Sigmoid colon (tissue), 7 donors: ENCODE results near the gene FBP2. TPM values are rescaled to one million over a fixed set of nuclear protein-coding genes. Genes with fewer than 3 reads are reported as not detected.

Source experiments
- DNase-seq: peaks from one replicate; pipeline ENCODE4 v3.0.0-alpha.2; 2019
- H3K27ac ChIP-seq, 4 donors: fragments of 200-600 bp; sonication (generic); one replicate each; pipeline ENCODE4 v1.5.1; 2016 to 2019; ENCODE audit warnings: mild to moderate bottlenecking in 1 of 4
- H3K27me3 ChIP-seq, 3 donors: fragments of 200-600 bp; sonication (generic); one replicate each; pipeline ENCODE4 v1.5.1; 2019; ENCODE audit warnings: mild to moderate bottlenecking in 1 of 3
- H3K36me3 ChIP-seq, 4 donors: fragments of 200-600 bp; sonication (generic); one replicate each; pipeline ENCODE4 v1.5.1; 2016 to 2019
- H3K4me1 ChIP-seq, 4 donors: fragments of 200-600 bp; sonication (generic); one replicate each; pipeline ENCODE4 v1.5.1; 2017 to 2019
- H3K4me3 ChIP-seq, 4 donors: fragments of 200-600 bp; sonication (generic); one replicate each; pipeline ENCODE4 v1.5.1; 2017 to 2019; ENCODE audit warnings: mild to moderate bottlenecking in 2 of 4, moderate library complexity in 1 of 4
- H3K9me3 ChIP-seq, 4 donors: fragments of 200-600 bp in 3 of 4; sonication (generic) in 3 of 4; one replicate each; pipeline versions ENCODE4 v1.5.1 to v1.6.1; 2013 to 2019
- EP300 ChIP-seq, 4 donors: sonication (generic); formaldehyde crosslinking; IDR thresholded peaks; one replicate each; pipeline ENCODE4 v1.6.1; 2017; ENCODE audit warnings: antibody characterized with exemption in 4 of 4
- POLR2A ChIP-seq, 2 donors: fragments of 450-650 bp; IDR thresholded peaks; one replicate each; pipeline ENCODE4 v1.6.1; 2016; ENCODE audit warnings: antibody characterized with exemption in 2 of 2, mild to moderate bottlenecking in 2 of 2, moderate library complexity in 2 of 2
- POLR2AphosphoS5 ChIP-seq, 4 donors: sonication (generic); formaldehyde crosslinking; IDR thresholded peaks; one replicate each; pipeline ENCODE4 v1.6.1; 2017; ENCODE audit warnings: antibody characterized with exemption in 4 of 4
- WGBS, 2 donors: extraction: QIAGEN DNeasy Blood & Tissue Kit; methylation state at CpG; one replicate each; pipeline ENCODE4 v1.1.7; 2013; 5-methylcytosine and 5-hydroxymethylcytosine counted together
- intact Hi-C: fragments of 100-400 bp; cut with DNase I; formaldehyde crosslinking; loops from one replicate; pipeline ENCODE4 v1.15.1; 2023
- polyA plus RNA-seq, 3 donors: library from polyadenylated mRNA; stranded (reverse); fragments of 200-250 nt; gene quantifications; one replicate each; pipeline ENCODE4 v1.2.3, GENCODE V29; 2013
- total RNA-seq, 4 donors: library from RNA; depleted of rRNA; stranded (reverse); fragments of >200 nt; gene quantifications; one replicate each; pipeline ENCODE4 v1.1.0, GENCODE V29; 2016
- TF ChIP-seq, protein P1 (sequence below), 4 experiments: fragments of 450-650 bp in 3 of 4; fragments of 200-600 bp in 1 of 4; IDR thresholded peaks; one replicate each; pipeline ENCODE4 v1.5.1; 2016 to 2019; ENCODE audit warnings: antibody characterized with exemption in 4 of 4, mild to moderate bottlenecking in 3 of 4, moderate library complexity in 2 of 4
- donor health status: healthy with polysubstance abuse.
- donor health status: Bipolar disorder and iron deficiency.
- donor health status: healthy.

Gene FBP2
- total and polyA plus RNA-seq, 7 donors = 0.04 TPM; not detected in 6

DNA sequence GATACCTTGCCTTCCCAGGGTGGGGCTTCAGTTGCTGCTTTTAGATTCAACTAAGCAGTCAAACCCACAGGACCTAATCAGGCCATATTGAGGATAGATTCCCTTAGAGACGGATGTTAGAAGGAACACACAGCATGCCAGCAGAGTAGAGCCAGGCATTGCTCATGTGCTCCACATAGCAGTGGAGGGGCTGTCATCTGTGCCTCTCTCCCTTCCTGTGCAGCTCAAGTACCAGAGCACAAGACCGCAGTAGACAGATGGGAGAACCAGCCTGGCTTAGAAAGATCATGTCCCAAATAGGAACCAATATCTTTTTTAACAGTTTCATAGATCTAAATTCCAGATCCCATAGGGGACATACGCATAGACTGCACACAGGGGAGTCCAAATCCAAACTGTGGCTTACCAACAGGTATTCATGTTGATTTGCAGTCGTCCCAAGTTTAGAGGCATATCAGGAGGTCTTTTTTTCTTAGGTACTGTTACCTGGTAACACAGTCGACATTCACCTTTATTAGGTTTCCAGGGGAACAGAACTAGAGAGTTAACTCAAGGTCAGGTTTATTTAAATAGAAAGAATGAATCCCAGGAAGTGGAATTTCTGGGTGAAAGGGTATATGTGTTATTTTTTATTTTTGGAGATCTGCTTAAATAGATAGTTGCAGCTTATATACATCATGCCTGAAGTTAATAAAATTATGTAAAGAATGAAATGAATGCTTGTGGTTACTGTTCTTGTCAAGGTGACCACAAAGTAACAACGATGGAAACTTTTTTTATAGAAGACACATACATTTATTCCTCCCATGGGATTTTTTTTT lies 82.3 kb downstream of the FBP2 start:
- H3K36me3 ChIP-seq = no peaks in the 10 kb centered on the region
- TF ChIP-seq POLR2AphosphoS5 (IDR thresholded peaks at IDR 0.05) (no peak), POLR2A (IDR thresholded peaks at IDR 0.05) (no peak), EP300 (IDR thresholded peaks at IDR 0.05) (no peak)
- TF ChIP-seq, protein P1, sequence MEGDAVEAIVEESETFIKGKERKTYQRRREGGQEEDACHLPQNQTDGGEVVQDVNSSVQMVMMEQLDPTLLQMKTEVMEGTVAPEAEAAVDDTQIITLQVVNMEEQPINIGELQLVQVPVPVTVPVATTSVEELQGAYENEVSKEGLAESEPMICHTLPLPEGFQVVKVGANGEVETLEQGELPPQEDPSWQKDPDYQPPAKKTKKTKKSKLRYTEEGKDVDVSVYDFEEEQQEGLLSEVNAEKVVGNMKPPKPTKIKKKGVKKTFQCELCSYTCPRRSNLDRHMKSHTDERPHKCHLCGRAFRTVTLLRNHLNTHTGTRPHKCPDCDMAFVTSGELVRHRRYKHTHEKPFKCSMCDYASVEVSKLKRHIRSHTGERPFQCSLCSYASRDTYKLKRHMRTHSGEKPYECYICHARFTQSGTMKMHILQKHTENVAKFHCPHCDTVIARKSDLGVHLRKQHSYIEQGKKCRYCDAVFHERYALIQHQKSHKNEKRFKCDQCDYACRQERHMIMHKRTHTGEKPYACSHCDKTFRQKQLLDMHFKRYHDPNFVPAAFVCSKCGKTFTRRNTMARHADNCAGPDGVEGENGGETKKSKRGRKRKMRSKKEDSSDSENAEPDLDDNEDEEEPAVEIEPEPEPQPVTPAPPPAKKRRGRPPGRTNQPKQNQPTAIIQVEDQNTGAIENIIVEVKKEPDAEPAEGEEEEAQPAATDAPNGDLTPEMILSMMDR (IDR thresholded peaks at IDR 0.05) = no peak
- H3K4me1 ChIP-seq = no peaks in the 10 kb centered on the region
- no peaks in the 10 kb centered on the region for H3K9me3 ChIP-seq
- WGBS, 2 donors = 59% methylated on average over 6 of the region's 6 CpGs
- no peaks in the 10 kb centered on the region for H3K27me3 ChIP-seq
- DNase-seq = no peak
- H3K27ac ChIP-seq = no peak overlapping the region
- intact Hi-C loops = no loop called here
- H3K4me3 ChIP-seq = no peak overlapping the region

Other genes starting within 250 kb of the FBP2 start
- gene PCAT7, start 38.7 kb downstream of the FBP2 start, total RNA-seq = not detected
- 1 to 10 TPM in 1 of 3 donors, under 1 TPM in 1, not detected in 1; 0.31 to 1.8 TPM for gene PCAT7, start 38.7 kb downstream of the FBP2 start, polyA plus RNA-seq
- gene FBP1, start 45.7 kb upstream of the FBP2 start, total RNA-seq = 1 to 10 TPM; 2.2 to 8.2 (median 6.3) TPM
- 10 to 100 TPM; 32.2 to 48.8 (median 39.6) TPM for gene FBP1, start 45.7 kb upstream of the FBP2 start, polyA plus RNA-seq
- gene AOPEP, start 132.9 kb upstream of the FBP2 start, total RNA-seq = 100 to 1,000 TPM; 184 to 490 (median 295) TPM
- gene AOPEP, start 132.9 kb upstream of the FBP2 start, polyA plus RNA-seq = 10 to 100 TPM; 28.0 to 29.4 (median 28.3) TPM